NCI-H510A treated with DMSO at 0.1 percent for 48 hours (cell line): ENCODE data around the gene ADCY5.

Source experiments
- DNase-seq: peaks from one replicate; lab custom pipeline; 2025; lab: John Stamatoyannopoulos, UW

ADCY5 gene

GRCh38 chr3:123341871-123342630 is 106.8 kb downstream of the ADCY5 start:
- no peak for DNase-seq

GRCh38 chr3:123340336-123340735 is 108.6 kb downstream of the ADCY5 start:
- DNase-seq, result no peak

- DNase-seq, result no peak
Observed at GRCh38 chr3:123339302-123339701, 109.6 kb downstream of the ADCY5 start.

- no peak for DNase-seq
Observed at GRCh38 chr3:123338620-123339061, 110.2 kb downstream of the ADCY5 start.

GRCh38 chr3:123337948-123338619 is 110.8 kb downstream of the ADCY5 start:
- peak; percentile 50 for DNase-seq

- no peak for DNase-seq
Observed at GRCh38 chr3:123337226-123337625, 111.7 kb downstream of the ADCY5 start.

GRCh38 chr3:123336441-123336851 is 112.4 kb downstream of the ADCY5 start:
- DNase-seq, result no peak

- no peak for DNase-seq
Observed at GRCh38 chr3:123336001-123336400, 112.9 kb downstream of the ADCY5 start.

- no peak for DNase-seq
Observed at GRCh38 chr3:123335007-123335670, 113.8 kb downstream of the ADCY5 start.

GRCh38 chr3:123334056-123334455 is 114.8 kb downstream of the ADCY5 start:
- no peak for DNase-seq

- no peak for DNase-seq
Observed at GRCh38 chr3:123333401-123333800, 115.5 kb downstream of the ADCY5 start.

GRCh38 chr3:123332124-123332641 is 116.7 kb downstream of the ADCY5 start:
- DNase-seq, result no peak

GRCh38 chr3:123331651-123332050 is 117.2 kb downstream of the ADCY5 start:
- no peak for DNase-seq

GRCh38 chr3:123331006-123331405 is 117.9 kb downstream of the ADCY5 start:
- DNase-seq, result no peak

- DNase-seq, result no peak
Observed at GRCh38 chr3:123330441-123330991, 118.4 kb downstream of the ADCY5 start.

GRCh38 chr3:123329636-123330340 is 119.1 kb downstream of the ADCY5 start:
- no peak for DNase-seq

- DNase-seq, result peak; percentile 59
Observed at GRCh38 chr3:123328851-123329635, 119.8 kb downstream of the ADCY5 start.

GRCh38 chr3:123327956-123328850 is 120.7 kb downstream of the ADCY5 start:
- no peak for DNase-seq

GRCh38 chr3:123327480-123327879 is 121.4 kb downstream of the ADCY5 start:
- no peak for DNase-seq

GRCh38 chr3:123326531-123326930 is 122.4 kb downstream of the ADCY5 start:
- DNase-seq, result no peak
